Esophagus muscularis mucosa (tissue), 3 donors: ENCODE measurements around the gene WBP2.

Experiments used
- EP300 ChIP-seq: sonication (generic); formaldehyde crosslinking; IDR thresholded peaks from one replicate; pipeline ENCODE4 v1.6.1; 2017; ENCODE audit warnings: antibody characterized with exemption
- POLR2AphosphoS5 ChIP-seq, 2 donors: sonication (generic); formaldehyde crosslinking; IDR thresholded peaks; one replicate each; pipeline ENCODE4 v1.6.1; 2017; ENCODE audit warnings: antibody characterized with exemption in 2 of 2

DNA sequence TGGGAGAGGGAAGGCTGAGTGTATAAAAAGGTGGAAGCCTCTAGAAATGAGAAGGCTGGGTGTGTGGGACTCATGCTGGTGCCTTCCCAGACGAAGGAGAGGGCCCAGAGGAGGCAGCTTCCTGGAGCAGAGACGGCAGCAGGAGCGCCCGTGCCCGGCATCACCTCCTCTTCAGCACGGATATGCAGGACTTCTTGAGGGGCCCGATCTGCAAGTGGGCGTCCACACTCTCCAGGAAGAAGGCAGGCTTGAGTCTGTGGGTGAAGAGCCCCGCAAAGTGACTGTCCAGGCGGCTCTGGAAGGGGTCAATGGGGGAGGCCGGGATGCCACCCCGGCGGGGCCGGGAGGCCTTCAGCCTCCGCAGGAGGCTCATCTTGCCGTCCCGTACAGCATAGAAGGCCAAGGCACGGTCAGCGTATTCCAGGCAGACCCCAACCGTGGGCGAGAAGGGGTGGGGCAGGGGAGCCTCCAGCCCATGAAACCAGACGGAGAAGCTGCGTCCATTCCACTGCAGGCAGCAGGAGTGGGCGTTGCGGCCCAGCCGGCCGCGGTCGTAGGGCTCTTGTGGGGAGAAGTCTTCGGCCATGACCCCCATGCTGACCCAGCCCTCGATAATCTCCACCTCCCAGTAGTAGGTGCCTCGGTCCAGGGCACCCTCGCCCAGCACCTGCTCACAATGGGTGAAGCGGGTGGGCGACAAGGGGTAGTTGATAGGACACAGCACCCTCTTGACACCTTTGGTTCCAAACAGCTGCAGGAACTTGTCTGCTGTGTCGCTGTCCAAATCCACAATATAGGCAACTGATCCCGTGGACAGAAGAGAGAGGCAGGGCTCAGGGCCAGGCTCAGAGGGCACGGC, 19.4 kb upstream of the WBP2 start:
- TF ChIP-seq EP300, result no peak
- TF ChIP-seq POLR2AphosphoS5 (IDR thresholded peaks at IDR 0.05), result no peak
